HG02973 (cell line): ENCODE data around the gene SDHD.
A peak's percentile ranks its signal among the peaks of the same experiment; 100 is the strongest.

ENCODE experiments used
- ATAC-seq: cut with Tn5 transposase; IDR thresholded peaks from one replicate; pipeline ENCODE4 v1.9.1; 2021; ENCODE audit warnings: moderate library complexity; ENCODE audit not compliant: unreplicated experiment

SDHD gene

DNA sequence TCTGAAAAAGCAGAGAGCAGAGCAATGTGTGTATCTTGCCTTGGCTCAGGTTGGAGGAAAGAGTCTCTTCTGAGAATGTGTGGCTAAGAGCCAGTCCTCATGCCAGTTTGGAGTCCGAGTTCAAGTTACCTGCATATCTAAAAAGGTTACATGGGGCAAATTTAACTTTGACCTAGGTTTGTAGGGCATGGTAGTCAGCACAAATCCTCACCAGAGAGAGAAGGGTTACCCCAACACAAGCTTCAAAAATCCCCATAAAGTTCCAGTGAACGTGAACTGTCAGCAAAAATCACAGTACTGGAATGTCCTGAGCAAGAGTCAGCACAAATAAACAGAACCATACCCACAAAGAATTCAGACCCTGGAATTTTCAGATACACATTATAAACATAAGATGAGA lies 13.8 kb downstream of the SDHD start:
- no peak for ATAC-seq

DNA sequence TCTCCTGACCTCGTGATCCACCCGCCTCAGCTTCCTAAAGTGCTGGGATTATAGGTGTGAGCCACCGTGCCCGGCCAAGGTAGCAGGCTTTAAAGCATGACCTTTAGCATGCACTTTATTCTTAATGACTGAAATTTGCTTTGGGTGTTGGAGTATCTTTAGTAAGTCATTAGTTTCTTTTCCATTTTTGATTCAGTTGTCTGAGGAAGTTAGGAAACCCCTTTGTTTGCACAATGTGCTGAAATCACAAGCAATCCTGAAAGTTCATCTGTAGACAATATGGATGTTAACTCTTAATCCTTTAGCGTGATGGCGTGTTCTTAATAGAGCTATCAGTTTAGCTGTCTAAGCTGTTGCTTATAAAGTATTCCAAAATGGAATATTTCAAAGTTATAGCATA lies 16.8 kb downstream of the SDHD start:
- no peak for ATAC-seq

DNA sequence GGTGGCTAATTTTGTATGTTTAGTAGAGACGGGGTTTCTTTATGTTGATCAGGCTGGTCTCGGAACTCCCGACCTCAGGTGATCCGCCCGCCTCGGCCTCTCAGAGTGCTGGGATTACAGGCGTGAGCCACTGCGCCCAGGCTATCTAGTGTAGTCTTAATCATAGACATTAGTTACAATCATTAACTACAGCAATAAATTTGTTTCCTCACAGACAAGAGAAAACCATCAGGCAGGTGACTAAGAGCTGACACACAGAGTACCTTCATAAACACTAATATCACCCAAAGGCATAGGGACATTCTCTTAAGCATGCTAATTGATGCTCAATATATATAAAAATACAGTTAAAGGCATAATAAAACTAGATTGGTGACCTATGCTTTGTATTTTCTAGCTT lies 19.4 kb downstream of the SDHD start:
- no peak for ATAC-seq

DNA sequence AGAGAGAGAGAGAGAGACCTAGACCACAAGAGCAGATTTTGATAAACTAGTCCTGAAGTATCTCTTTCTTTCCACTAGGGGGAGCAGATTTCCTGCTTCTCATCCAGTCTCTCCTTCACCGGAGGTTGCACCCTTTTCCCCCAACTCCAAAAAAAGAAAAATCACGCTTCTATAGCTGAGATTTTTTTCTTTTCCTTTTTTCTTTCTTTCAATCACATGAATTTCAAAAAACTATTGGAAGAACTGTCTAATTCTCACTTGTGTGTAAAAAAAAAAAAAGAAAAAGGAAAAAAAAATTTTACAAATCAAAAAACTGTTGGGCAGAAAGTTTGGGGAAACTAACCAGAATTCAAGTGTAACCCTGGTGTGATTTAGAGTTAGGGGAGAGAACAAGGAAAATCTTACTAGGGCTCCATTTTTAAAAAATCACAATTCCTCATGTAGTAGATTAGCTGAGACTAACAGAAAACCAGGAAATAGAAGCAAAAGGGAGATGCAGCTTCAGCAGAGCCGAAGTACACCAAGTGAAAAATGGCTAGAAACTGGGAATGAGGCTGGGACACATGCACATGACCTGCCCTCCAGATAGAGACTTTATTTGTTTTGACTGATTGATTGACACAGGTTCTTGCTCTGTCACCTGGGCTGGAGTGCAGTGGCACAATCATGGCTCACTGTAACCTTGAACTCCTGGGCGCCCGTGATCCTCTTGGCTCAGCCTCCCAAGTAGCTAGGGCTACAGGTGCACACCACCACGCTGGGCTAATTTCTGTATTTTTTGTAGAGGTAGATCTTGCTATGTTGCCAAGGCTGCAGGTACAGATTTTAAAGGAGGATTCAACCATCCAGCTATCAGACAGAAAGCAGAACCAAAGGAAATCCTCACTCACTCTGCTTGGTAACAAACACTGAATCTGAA lies 27.1 kb downstream of the SDHD start:
- ATAC-seq, result peak; percentile 46

DNA sequence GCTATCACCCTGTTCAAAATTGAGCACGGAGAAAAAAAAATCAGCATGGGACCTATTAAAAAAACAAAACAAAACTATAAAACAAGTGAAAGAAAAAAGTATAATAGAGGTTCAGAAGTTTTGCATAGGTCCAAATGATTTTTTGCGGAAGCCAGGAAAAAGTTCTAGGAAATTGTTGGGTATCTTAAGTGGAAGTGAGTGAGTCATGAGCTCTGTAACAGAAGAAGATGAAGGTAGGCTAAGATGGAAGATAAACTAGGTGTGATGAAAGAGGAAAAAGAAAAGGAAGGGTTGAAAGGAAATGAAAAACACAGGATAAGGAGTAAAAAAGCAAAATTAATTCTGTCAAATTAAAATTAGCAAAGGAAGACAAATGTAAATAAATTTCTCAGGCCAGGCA lies 27.8 kb downstream of the SDHD start:
- no peak for ATAC-seq

DNA sequence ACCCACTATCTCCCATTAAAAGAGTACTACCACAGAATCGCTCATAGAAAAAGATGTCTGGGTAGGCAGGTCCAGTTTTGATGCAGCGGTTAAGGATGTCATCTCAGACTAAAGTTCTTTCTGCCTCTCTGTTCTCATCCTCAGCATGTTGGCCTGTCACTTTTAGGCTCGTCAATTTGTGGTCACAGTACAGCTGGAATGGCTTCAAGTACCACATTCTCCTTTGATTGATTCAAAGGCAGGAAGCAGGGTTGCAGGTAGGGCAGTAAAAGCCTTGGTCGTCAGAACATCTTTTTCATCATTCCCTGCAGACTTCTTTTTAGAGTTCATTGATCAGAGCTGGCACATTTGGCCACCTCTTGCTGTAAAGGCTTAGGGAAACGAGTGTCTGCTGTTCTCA lies 28.7 kb downstream of the SDHD start:
- ATAC-seq, result no peak

DNA sequence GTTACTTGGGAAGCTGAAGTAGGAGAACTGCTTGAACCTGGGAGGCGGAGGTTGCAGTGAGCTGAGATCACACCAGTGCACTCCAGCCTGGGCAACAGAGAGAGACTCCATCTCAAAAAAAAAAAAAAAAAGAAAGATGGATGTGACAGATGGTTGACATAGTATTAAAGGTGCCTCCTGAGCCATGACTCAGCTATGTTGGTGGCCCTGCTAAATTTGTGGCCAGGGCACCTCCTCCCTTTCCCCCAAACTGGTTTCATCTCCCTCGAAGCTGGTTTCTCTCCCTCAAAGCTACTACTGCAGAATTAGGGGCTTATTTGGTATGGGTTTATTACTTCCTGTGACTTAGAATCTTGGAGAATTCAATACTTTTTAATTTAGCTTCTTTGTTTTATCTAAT lies 31.5 kb downstream of the SDHD start:
- no peak for ATAC-seq

DNA sequence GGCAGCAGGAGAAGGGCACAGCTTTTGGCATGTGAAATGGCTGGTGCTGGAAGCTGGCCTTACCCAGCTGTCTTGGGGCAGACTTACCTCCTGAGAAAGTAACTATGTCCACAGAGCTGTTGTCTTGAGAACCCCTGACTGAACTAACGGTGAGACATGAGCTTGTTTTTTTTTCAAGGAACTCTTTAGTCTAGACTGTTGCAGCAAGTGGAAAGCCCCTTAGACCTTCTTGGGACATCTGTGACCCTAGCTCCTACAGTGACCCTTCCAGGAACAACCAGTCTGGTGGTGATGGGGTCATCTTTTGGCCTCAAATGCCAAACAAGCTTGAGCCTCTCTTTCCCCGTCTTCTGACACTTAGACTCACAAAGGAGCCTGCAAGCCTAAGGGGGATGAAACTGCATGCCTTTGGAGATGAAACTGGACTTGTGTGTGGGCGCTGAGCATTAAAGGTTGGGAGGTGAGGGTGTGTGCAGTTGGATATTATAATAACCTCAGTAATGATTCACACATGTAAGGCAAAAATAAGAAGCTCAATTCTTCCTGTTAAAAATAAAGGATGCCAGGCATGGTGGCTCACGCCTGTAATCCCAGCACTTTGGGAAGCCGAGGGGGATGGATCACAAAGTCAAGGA lies 35.4 kb downstream of the SDHD start:
- ATAC-seq, result no peak

DNA sequence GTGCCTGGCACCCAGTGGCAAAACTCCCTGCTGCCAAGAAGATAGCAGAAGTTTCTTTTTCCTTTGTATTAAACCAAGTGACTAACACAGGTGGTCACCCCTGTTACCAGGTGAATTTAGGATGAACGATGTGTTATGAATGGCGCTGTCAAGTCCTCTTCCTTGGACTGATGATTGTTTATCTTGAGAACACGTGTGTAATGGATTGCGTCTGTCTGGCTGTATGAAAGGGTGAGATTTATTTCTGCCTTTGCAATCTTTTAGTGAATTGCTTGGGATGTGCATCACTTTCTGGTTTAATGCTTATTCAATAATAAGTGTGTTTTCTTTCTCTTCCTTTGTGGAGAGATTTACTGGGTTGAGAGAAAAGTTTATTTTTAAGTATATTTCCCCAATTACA lies 36.5 kb downstream of the SDHD start:
- ATAC-seq, result no peak

DNA sequence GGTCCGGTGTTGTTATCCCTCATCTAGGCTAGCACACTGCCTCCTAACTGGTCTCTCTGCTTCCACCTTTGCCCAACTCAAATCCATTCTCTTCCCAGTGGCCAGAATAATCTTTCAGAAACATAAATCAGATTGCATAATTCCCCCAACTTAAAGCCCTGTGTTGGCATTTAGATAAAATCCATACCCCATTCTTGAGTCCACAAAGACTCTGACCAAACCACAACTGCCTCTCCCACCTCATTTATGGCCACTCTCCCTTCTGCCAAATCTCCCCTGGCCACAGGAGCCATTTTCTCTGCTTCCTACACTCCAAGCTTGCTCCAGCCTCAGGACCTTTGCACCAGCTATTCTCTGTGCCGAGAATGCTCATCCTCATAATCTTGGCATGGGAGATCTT lies 40.4 kb downstream of the SDHD start:
- no peak for ATAC-seq

DNA sequence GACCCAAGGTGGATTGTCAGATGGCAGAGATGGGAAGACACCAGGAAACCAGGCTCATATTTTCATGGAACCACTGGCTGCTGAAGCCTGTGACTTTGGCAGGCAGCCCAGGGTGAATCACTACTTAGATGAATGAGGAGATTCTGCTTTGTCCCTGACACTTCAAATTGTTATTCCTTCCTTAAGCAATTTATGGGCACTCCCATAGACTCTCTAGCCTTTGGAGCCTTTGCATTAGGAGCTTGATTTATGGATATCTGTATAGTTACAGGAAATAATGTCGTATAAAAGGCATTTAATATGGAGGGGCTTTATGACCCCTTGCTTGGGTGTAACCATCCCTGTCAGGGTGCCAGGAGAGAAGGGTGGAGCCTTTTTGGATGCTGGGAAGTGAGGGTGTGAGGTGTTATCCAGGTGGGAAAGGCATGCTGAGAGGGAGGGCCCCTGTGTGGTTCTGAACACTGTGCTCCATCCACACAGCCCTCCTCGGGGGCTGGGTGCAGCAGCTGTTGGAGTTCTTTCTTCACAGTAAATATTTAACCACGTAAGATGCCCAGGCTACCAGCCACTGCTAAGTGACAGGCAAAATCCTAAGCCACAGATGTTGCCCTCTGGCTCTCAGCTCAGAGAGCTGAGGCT lies 41.9 kb downstream of the SDHD start:
- no peak for ATAC-seq

DNA sequence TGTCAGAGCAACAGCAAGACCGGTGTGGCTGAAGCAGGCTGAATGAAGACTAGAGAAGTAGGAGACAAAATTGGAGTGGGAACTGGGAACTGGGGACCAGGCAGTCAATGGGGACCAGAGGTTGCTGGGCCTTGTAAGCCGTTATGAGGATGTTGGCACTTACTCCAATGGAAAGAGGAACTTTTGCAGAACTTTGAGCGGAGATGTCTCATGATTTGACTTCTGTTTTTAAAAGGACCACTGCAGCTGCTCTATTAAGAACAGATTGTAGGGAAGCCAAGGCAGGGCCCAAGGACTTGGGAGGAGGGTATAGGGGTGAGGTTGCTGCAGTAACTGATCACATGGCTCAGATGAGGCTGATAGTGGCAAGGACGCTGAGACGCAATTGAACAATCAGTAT lies 43.0 kb downstream of the SDHD start:
- no peak for ATAC-seq

DNA sequence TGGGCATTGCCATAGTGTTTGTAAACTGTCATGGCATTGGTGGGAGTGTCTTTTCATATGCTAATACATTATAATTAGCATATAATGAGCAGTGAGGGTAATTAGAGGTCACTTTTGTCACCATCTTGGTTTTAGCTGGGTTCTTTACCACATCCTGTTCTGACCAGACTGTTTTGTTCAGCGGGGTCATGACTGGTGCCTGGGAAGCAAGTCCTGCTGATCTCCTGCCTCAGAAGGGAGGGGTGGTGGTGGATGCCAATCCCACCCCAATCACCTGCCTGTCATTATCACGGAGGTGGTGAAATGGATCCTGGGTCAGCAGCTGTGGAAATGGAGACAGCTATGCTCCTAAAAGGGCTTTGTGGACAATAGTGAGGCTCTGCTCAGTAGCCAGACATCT lies 46.1 kb downstream of the SDHD start:
- no peak for ATAC-seq

DNA sequence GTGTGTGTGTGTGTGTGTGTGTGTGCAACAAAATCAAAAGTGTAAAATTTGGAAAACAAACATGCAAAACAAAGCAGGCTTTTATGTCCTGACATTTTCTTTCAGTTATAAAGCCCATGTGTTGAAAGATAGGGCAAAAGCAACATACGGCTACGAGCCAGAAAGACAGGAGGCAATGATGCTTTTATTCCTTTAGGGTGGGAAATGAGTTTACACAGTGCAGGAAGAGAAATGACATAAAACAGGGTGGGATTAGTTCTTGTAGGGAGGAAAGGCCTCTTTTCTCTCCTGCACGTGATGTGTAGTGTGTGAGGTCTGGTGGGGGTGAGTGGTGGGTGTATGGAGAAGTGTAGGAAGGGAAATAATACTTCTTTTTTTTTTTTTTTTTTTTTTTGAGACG lies 47.8 kb downstream of the SDHD start:
- ATAC-seq, result no peak

DNA sequence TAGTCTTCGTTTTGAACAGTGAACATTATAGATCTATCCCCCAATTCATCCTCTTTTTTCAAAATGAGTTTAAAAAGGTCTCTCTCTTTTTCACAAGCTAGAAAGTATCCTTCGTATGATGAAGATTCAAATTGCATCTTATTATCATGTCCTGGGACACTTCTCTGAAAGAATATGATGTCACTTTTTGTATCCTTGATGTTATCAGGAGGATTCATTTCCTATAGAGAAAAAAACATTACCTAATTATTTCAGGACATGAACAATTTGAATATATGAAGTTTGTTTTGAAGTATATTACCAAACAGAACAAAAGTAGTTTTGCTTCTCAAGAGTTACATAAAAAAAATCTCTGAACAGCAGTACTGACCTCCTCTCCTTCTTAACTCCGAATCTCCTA lies 56.9 kb downstream of the SDHD start:
- no peak for ATAC-seq
